HG02759 (cell line): ENCODE results near the gene KLF9.

Experiments used
- ATAC-seq: cut with Tn5 transposase; IDR thresholded peaks from one replicate; pipeline ENCODE4 v1.9.1; 2021; ENCODE audit warnings: mild to moderate bottlenecking, moderate library complexity; ENCODE audit not compliant: unreplicated experiment

The KLF9 gene

DNA sequence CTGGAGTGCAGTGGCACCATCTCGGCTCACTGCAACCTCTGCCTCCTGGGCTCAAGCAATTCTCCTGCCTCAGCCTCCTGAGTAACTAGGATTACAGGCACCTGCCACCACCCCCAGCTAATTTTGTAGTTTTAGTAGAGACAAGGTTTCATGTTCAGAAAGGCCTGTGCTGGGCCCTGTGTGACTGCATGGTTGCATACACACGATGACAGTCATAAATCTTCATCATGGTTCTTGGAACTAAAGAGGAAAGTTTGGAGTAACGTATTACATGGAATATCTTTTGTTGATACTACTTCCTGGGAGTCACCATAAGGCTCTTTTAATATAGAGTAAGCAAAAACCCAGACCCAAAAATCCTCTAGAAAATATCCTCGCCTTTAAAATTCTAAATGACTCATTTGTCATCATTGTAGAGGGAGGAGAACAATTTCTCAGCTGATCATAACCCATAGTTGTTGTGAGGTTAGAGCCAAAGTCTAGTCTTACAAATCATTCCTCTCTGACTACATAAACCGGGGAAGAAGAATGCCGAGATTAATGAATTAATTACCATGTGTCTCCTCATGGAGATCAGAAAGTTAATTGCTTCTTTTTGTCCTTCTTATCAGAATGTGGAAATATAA is 47.0 kb downstream of the KLF9 start:
- ATAC-seq, result no peak

DNA sequence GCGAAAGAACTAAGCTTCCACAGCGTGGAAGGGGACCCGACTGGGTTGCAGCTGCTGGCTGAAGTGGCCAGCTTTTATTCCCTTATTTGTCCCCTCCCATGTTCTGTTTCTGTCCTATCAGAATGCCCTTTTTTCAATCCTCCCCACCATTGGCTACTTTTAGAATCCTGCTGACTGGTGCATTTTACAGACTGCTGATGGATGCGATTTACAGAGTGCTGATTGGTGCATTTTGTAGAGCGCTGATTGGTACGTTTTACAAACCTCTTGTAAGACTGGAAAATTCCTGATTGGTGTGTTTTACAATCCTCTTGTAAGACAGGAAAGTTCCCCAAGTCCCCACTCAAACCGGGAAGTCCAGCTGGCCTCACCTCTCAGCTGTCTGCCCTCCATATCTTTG is 50.7 kb downstream of the KLF9 start:
- ATAC-seq, result no peak

DNA sequence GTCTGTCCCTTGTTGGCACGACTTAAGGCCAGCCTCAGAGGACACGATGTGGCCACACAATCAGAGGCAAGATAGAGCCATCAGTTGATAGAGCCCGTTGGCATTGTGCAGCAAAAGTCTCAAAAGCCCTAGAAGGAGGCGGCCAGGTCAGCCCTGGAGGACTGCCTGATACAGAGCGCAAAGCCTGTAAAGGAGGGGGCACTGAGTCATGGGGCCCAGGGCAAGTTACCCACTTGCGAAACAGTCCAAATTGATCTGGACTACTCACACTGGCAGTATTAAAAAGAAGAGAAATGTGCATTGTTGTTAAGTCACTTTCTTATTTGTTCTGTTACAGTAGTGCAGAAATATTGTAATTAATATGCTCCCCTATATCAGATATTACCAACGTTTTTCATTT is 51.5 kb downstream of the KLF9 start:
- no peak for ATAC-seq

DNA sequence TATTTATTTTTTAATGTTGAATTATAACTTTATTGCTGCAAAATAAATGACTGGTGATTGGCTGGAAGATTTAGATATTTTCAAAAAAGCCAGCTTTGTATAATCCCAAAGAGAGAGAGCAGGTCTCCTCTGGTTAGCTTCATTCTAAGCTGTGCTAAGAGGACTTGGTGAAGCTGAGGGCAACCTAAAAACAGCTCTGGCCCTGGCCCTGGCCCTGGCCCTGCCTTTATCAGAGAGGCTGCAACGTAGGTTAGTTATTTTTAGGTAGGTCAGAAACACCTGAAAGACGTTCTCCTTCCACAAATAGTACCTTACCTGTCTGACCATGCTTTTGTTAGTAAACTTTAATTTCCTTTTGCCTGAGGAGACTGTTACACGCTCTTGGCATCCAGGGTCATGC is 58.7 kb downstream of the KLF9 start:
- ATAC-seq, result no peak

DNA sequence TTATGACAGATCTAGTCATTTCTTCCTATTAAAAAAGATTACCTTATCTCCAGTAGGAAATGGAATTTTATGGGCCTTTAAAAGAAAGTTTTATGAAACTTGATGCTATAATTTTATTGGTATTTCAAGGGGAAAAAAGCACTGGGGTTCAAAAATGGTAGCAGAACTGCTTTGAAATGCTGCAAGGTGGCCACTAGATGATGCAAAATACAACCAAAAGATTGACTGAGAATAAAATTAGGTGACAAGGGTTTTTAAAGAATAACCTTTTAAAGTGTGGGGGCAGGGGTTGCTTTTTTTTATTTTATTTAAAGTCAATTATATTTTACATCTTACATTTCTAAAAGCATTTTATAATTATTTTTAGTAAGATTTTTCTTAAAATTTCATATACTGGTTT is 61.7 kb downstream of the KLF9 start:
- ATAC-seq, result no peak

DNA sequence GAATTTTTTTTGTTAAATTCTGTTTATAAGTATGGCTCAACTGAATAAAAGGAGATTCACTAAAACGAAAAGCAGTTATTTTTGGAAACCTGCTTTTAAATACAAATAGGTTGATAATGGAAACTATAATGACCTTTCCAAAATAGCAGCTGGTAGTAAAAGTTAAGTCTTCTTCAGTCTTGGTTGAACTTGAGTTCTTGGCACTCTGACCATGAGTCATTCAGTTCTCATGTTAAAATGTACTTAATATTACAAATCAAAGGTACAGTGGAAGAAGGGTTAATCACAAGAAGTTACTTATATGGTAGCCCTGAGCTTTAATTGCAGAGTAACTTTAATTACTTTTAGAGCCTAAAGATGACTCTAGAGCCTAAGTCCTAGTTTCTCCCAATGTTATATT is 62.1 kb downstream of the KLF9 start:
- ATAC-seq, result no peak

DNA sequence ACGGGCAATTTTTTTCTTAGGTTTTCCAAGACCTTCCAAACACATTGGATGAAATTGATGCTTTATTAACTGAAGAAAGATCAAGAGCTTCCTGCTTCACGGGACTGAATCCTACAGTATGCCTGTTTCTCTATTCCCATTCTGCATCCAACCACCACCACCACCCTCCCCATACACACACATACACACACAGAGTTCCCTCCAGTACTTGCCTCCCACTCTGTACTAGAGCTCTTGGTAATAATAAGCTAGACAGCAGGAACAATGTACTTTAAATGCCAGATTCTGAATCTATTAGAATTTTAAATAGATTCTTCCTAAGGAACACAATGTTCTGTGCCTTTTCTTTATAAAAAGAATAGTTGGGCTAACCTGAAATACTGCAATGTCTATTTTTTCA is 67.4 kb downstream of the KLF9 start:
- no peak for ATAC-seq

DNA sequence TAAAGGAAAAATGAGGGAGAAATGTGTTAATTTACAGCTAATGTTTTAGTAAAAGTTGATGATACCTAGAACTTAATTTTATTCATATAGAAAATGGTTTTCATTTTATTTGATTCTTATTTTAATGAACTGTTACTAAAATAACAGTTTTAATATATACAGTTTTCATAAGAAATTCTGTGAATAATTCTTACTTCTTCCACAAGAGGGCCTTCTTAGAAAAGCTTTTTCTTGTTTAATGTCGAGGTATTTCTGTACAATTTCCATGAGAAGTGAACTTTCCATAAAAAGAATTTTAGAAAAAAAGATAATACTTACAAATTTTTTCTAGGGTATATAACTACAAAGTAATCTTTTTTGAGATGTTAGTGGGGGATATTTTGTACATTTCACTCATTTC is 73.9 kb downstream of the KLF9 start:
- ATAC-seq, result no peak
